GM21576 (cell line): ENCODE results near the gene SLC4A2.
A peak's percentile ranks its signal among the peaks of the same experiment; 100 is the strongest.

Source experiments
- ATAC-seq: cut with Tn5 transposase; IDR thresholded peaks from one replicate; pipeline ENCODE4 v1.9.1; 2021; ENCODE audit warnings: mild to moderate bottlenecking, moderate library complexity; ENCODE audit not compliant: unreplicated experiment

SLC4A2 gene

DNA sequence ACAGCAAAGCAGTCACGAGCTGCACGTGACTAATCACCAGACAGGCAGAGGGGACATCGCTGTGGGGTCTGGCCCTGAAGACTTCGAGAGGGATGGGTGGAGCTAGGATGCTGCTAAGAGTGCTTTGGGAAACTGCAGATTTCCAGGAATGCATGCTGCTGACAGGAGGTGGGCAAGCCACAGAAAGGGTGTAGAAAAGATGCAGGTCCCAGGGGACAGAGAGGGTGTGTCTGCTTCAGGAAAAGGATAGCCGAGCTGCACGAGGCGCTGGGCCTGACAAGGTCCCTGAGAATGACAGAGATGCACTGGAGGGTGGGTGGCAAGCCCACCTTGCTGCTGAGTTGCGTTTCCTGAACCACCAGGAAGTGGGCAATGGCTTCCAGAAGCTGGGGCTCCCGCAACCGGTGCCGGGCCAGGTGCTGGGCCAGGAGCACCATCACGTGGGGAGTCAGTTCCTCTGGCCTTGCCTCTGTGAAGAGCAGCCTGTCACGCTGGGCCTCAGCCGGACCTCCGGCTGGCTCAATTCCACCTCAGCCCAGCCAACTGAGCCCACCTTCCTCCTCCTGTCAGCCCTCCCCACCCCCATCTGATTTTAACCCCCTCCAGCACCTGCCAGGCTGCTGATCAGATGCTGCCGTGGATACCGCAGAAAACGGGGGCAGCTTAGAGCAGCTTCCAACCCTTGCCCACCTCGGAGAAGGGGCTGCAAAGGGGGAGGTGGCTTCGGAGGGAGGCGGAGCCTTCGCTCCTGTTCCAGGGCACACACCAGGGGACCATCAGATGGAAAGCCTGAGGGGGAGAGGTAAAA, 19.0 kb downstream of the SLC4A2 start:
- no peak for ATAC-seq

DNA sequence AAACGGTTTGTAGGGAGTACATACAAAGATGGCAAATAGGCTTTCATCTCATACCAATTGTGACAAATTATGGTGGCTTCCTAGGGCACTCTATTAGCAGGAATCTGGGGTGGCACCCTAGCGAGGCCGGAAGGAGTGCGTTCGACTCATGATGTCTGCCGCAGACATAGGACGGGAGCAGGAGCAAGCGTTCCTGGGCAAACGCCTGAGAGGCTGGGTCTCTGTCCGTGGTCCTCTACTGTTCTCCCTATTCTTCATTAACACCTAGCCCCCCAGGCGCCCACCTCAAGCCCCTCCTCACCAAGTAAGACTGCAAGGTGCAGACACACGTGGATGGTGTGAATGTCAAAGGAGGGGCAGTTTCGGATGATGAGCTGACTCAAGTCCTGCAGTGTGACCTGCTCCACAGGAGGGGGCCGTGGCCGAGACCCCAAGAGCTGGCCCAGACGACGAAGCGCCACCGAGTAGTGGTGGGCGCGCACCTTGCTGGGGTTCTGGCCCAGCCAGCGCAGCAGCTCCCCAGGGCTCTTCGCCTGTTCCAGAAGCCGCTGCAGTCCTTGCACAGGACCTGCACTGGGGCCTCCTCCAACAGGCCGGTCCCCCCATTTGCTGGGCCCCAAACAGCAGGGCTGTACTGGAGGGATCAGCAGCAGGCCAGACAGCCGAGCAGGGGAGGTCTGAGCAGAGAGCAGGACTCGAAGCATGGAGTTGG, 20.0 kb downstream of the SLC4A2 start:
- ATAC-seq = no peak

DNA sequence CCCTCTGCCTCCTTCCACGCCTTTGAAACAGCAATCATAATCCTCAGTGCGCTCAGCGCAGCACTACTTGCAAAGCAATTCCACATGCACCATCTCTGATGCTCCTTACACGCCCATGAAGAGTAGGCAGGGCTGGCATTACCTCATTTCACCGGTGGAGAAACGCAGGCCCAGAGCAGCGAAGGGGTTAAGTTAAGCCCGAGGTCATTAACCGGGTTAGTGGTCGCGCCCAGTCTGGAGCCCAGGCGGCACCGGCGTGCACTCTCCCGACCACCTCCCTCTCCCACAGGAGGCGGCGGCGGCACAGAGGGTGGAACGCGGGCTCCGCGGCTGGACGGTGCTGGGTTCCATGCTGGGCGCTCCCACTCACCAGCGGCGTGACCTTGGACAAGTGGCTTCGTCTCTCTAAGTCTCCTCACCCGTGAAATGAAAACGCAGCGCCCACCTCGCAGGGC, 20.7 kb downstream of the SLC4A2 start:
- no peak for ATAC-seq

DNA sequence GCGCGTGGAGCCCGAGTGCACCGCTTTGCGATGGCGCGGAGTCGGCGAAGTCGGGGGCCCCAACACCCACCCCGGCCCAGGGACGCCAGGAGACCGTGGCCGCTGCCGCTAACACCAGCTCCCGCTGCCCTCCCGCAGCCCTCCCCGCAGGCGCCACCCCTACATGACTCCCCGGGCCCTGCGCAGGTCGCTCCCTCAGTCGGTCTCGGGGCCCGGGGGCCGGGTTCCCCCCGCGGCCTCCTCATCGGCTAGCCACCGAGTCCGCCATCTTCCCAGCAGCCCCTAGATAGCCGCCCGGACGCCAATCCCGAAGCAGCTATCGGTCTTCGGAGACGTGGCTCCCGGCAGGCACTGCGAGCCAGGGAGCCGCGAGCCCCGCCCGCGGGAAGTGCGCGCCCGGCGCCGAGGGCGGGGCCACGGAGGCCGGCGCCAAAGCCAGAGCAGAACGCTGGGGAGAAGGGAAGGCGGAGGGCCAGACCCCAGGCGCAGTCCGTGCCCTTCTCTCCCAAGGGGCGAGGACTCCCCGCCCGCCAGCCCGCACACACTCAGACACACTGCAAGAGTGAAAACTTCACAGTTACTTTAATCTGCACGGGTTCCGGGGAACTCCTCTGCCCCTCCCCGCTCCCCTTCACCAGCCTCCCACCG, 21.3 kb downstream of the SLC4A2 start, which contains the start of gene FASTK:
Gene FASTK (minus strand): TSS at position 288 of the 648 bp plus-strand sequence. CDS start 43 bp downstream, at position 245.
- peak; percentile 75 for ATAC-seq

DNA sequence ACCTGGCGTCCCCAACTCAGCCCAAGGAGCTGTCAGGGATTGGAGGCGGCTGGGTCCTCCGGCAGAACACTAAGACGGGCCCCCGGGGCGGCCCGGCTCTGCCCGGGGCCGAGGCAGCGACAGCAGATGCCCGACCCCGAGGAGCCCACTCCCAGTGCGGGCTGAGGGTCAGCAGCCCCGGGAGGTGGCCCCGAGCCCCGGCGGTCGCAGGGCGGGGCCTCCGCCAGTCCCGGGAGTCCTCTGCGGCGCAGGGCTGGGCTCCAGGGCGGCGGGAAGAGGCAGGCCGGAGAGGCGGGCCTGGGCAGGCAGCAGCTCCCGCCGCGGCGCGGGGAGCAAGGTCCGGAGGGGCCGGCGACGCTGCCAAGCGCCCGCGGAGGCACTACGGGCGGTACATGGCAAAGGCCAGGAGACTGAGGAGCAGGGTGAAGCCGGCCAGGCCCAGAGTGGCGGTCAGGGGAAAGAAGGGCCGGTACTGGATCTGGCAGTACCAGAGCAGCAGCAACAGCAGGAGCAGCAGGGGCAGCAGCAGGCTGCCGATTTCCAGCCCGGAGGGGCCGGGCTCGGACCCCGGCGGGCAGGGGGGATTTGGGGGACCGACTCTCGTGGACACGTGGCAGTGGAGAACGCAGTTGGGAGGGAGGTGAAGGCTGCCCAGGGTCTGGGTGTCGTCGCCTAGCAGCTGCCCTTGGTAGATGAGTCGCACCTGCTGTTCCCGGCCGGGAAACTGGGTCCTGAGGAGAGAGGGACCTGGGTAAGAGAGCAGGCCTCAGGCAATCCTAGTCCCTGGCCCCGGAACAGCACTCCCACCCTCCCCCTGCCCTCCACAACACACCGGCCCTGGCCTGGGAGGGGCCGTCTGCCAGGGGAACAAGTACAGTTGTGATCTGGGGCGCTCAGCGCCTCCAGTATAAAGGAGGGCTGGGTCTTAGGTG, 22.0 kb downstream of the SLC4A2 start:
- no peak for ATAC-seq

DNA sequence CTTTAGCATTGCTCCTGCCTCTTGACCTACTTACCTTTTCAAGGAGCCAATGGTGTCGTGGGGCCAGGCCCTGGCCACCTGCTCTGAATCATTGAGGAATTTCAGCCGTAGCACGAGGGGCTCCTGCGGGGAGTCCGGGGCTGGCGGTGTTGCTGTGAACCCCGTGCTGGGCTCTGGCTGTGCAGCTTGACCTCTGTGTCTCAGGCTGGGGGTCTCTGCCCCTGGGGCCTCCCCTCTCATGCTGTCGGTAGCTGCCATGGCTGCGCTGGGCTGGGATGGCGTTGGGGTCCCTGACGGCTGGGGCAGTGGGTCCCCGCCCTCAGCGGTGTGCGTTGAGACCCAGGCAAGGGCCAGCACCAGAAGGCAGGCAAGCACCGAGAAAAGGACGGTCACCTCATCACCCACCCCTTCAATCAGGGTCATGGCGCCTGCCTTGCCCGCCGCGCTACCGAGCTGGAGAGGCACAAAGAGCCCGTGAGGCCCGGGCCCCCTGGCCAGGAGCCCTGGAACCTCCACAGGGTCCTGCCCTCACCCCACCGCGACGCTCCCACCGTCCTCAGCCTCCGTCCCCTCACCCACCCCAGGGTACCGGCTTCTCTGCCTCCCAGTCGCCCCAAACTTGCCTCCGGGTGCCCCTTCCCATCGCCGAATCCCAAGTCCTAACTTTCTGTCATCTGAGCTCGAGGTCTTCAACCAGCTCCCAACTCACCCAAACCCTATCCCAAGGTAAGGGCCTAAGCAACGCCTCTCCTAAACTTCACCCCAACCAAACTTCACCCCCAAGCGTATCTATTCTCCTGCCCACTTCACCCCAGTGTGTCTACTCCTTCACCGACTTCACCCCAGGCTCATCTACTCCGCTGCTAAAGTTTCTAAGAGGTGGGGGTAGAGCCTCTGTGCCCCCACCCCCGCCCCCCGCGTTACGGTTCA, 23.0 kb downstream of the SLC4A2 start:
- no peak for ATAC-seq

DNA sequence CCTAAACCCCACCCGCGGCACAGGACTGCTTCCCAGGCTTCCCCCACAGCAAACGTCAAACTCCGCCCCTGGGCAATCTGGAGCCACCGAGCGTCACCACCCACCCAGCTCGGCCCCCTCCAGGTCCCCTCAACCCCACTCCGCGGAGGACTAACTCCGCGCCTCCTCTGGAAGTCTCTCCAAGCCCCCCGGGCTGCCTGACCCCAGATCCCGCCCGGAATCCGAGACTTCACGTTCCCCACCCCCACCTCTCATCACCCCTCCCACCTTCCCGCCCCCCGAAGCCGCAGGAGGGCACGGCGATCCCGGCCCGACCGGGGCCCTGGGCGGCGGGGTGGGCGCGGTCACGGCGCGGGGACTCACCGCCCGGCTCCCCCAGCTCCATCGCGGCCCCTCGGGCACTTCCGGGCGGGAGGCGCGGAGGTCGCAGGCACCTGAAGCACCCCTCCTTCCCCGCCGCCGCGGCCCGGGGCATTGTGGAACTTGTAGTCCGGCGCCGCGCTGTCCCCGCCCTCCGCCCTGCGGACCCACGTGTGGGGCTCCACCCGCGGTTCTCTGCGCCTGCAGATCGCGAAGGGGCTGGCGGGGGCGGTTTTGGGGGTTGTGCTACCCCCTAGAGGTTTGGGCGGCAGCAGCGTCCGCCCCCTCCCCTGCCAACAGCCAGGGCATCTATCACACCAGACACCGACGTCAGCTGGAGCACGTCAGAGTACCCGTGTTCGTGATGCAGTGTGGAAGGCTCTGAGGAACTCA, 23.9 kb downstream of the SLC4A2 start, which contains the start of gene TMUB1:
Gene TMUB1 (minus strand): TSS at position 423 of the 753 bp plus-strand sequence. CDS start 930 bp downstream, outside the sequence.
- ATAC-seq = peak; percentile 40

DNA sequence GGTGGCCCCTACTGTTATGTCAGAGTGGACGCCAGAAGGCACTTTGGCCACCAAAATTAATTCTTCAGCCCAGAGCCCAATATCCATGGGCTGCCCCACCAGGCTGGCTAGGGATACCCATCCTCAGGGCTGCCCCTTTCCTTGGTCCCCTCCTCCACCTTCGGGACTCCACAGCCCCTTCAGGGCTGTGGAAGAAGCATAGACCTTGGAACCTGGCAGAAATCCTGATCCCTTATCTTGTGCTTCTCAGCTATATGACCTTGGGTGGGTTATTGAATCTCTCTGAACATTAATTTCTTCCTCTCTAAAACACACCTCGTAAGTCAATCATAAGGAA, 24.4 kb downstream of the SLC4A2 start:
- ATAC-seq = no peak

DNA sequence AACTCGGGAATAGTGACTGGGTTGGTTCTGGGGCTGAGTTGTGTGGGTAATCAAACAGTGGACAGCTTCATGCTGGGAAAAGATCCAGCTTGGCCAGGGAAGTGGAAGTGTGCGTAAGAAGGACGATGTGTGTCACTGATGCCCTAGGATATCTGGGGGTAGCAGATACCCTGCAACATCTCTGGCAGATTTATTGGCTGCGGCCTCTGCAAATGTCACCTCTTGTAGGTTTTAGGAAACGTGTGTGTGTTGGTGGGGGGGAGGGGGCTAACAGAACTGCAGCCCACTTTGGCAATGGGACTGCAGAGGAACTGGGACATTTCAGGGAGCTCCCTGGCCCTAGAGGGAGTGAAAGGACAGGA, 25.9 kb downstream of the SLC4A2 start:
- no peak for ATAC-seq

DNA sequence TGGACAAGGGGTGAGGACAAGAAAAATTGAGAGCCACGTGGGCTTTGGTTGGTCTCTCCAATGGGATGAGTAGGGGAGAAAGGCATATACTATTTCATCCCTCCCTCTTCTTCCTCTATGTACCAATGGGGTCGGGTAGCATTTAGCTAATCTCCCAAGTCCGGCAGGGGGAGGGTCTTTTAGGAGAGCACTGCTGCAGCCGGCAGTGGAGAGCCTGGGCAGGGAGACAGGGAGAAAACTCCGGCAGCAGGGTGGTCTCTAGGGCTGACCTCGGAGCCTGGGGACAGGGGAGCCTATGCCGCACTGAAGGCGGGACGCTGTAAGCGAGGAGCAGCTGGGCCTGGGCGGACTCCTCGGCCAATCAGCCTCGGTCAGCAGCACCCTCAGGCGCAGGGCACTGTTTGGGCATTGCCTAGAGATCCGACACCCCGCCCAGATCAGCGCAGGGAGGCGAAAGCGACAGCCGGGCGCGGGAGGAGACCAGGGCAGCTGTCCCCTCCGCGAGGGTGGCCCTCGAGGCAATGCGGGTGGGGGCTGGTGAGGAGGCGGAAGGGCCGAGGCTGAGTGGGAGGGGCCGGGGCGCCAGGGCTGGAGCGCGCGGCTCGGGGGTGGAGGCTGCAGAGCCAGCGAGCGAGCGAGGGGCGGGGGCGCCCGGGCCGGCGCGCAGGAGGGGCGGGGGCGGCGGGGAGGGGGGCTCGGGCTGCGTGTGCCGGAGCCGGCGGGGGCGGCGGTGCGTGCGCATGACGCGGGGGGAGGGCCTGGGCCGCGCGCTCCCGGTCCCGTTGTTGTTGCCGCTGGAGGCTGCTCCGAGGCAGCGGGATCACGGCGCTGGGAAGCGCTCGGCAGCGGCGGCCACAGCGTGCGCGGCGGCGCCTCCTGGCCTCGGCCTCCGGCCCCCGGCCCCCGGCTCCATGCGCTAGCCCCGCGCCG, 26.6 kb downstream of the SLC4A2 start, which contains the start of gene AGAP3:
Gene AGAP3 (plus strand): TSS at position 785 of the 930 bp plus-strand sequence. CDS start 267 bp downstream, outside the sequence.
- ATAC-seq = peak; percentile 38

DNA sequence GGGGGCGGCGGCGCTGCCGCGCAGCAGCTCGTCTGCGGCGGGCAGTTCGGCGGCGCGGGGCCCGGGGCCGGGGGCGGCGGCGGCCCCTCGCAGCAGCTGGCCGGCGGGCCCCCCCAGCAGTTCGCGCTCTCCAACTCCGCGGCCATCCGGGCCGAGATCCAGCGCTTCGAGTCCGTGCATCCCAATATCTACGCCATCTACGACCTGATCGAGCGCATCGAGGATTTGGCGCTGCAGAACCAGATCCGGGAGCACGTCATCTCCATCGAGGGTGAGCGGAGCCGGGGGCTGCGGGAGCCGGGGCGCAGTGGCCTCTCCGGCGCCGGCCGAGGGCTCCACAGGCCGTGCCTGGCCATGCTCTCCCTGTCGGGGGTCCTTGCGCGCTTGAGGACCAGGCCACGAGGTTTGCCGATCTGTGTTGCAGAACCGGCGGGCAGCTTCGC, 27.4 kb downstream of the SLC4A2 start:
- ATAC-seq = no peak

DNA sequence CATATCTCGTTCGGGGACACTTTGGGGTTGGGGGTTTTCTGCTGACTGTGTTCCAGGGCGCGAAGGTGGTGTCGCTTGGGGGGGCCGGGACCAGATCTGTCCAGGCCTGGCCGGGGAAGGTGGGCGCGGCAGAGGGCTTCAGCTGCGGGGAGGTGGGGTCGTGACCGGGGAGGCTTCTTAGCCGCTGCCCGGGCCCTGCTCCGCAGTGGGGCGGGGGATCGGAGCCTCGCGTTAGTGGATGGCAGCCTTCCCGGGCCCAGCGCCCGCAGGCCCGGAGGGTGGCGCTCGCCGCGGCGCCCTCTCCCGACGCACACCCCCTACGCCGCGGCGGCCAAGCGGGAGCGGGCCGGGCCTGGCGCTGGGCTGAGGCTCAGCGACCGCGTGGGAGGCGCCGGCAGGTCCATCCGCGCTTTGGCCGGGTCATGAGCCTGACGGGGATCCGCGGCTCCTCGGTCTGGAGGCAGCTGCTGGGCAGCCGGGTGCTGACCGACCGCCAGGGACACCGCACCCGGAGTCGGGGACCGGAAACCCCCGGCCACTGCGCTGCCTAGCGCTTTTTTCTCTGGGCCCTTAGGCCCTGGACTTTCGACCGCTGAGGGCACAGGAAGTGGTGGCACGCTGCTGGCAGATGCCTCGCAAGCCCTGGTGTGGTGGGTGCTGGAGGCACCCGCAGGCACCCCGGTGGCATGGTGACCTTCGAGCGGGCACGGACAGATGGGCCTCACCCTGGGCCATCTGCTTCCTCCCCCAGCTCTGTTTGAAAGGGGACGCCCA, 28.0 kb downstream of the SLC4A2 start:
- ATAC-seq = peak; percentile 25

DNA sequence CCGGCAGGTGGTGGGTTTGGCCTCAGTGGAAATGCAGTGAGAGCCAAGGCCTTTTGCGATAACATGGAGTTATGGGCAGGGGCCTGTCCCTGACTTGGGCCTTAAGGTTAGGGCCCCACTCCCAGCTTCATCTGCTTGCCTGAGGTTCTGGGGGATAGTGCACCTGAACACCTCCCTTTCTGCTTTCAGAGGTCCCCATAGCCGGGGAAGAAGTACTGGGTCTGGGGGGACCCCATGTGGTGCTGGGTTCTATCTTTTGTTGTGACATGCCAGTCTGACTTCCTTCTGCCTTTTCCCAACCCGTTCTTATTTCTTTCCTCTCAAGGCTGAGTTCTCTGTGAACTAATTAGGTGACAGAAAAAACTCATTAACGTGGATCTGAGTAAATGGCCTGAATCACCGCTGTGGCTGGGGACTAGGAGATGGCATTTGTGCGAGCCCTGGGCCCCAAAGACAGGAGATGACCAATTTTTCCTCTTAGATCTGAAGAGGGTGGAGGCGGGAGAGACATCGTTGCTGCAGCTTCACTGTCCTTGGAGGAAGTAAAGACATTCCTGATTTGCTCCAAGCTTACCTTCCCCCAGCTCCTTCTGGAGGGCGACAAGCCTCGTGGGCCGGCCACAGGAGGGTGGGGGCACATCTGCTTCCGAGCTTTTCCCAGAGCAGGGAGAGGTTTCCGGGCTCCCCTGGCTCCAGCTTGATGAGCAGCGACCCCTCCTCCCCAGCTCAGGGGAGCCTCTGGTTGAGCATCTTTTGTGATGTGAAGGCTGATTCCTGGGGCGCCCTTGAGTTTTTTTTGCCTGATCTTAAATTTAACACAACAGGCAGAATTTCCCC, 28.8 kb downstream of the SLC4A2 start:
- ATAC-seq = no peak

DNA sequence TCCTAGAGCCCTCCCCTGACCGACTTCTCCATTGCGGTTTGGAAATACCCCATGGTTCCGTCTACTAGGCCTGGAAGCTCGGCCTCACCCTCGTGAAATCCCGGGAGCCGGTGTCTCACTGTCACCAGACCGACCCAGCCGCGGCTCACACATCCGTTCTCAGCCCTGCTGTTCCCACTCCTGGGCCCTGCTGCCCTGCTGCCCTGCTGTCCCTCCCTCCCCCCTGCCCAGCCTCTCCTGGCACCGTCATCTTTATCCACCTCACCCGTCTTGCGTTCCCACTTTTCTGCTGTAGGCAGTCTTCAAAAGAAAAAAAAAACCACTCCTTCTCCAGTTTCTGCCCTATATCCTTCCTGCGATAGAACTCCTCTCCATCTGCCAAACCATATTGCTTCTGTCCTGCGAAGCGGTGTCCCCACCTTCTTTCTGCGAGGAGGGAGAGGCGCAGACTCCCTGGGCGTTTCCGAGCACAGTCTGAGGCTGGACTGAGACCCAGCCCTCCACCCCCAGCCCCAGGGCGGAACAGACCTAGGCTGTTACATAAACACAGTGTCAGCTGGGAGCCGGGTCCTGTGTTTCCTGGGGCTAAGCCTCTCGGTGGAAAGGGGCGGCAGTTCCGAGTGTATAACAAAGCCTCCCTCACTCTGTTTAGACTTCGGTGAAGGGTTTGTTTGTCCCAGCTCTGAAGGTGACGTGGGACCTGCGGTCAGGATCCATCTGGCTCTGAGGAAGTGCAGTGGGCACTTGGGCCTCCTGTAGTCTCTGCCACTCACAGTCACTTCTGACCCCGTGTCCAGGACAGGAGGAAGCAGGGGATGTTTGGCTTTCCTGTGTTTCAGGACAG, 29.7 kb downstream of the SLC4A2 start:
- ATAC-seq = no peak
